ENCODE measurements around the gene NPFF.
A peak's percentile ranks its signal among the peaks of the same experiment; 100 is the strongest.
"Not testable (repeated sequence)": the region's sequence is repeated elsewhere in the genome, so short reads cannot be mapped to it uniquely, and the experiment has no call there.

Gene NPFF

DNA sequence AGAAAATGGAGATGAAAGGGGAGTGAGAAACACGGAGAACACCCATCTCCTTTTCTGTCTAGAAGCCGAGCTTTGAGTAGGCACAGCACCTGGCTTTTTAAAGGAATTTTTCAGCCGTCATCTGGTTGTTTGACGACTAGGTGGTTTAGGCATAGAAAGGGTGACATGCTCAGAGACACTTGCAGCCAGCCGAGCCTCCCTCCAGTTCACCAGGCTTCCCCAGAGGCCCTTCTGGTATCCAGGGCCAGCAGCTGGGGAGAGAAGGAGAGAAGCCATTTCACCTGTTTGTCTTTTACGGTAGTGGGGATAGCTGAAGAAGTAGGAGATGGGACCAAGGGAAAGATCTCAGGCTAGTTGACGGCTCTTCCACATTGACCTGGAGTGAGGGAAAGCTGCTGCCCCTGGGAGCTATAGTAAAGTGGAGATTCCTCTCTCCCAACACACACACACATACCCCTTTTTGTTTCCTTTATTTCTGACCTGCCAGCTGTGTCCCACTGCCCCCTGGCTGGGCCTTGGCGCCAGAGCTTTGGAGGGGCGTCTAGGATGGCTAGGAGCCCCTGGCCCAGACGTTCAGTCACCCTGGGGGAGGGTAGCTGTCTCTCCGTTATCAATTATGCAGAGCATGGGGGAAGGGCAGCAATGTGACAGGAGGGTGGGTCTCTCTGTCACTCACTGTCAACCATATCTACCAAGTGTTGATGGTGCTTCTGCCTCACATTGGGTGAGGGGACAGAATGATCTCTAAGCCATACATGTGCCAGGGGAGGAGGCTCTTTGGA, 13.5 kb downstream of the NPFF start:
- no peak for DNase-seq

- peak; percentile 84 for DNase-seq
Observed at GRCh38 chr12:53492830-53493609, 14.3 kb downstream of the NPFF start.

GRCh38 chr12:53492188-53492587, 15.1 kb downstream of the NPFF start:
- DNase-seq: no peak

GRCh38 chr12:53489242-53489864, 17.9 kb downstream of the NPFF start:
- no peak for DNase-seq

- no peak for DNase-seq
Observed at GRCh38 chr12:53486736-53487487, 20.4 kb downstream of the NPFF start.

DNA sequence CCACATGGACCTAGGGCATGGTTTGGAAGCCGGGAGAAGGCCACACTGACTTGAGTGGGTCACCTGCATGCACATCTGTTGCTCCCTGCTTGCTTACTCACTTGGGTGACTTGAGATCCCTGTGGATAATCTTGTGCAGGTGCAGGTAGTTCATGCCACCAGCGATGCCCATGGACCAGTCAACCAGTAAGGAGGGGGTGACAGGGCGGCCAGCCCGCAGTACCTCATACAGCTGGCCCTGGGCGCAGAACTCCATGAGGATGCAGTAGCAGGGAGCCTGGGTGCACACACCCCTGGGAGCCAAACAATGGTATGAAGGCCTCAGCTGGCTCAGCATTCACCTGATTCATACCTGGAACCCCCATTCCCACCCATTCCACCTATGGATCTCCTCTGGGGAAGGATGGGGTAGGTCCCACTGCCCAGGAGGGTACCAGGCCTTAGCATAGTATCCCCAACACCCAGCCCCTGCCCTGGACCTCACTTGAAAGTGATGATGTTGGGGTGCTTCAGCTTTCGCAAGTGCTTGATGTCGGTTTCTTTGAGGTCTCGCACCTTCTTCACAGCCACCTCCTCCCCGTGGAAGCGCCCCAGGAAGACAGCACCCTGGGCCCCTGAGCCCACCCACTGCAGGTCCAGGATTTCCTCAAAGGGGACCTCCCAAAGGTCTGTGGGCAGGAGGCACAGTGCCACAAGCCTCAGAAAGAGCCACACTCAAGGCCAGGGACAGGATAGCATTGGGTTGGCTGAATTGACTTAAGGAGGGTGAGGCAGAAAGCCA, 21.1 kb downstream of the NPFF start:
- DNase-seq: no peak

- DNase-seq: no peak
Observed at GRCh38 chr12:53484686-53485575, 22.4 kb downstream of the NPFF start.

DNA sequence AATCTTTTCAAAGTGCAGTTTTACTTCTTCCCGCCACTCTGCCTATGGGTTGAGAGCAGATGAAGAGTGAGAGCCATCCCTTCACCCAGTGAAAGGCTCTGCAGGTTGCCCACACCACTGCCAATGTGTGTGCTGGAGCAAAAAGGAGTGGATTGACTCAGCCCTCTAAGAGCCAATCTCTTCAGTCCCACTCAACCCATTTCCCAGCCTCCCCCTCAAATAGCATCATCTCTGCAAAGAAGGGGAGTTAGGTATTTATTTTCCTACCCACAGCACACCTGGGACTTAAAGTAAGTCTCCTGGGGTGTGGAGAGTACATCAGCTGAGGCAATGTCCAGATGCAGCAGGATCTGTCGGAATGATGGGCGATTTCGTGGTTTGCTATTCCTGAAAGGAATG, 23.3 kb downstream of the NPFF start:
- no peak for DNase-seq

DNA sequence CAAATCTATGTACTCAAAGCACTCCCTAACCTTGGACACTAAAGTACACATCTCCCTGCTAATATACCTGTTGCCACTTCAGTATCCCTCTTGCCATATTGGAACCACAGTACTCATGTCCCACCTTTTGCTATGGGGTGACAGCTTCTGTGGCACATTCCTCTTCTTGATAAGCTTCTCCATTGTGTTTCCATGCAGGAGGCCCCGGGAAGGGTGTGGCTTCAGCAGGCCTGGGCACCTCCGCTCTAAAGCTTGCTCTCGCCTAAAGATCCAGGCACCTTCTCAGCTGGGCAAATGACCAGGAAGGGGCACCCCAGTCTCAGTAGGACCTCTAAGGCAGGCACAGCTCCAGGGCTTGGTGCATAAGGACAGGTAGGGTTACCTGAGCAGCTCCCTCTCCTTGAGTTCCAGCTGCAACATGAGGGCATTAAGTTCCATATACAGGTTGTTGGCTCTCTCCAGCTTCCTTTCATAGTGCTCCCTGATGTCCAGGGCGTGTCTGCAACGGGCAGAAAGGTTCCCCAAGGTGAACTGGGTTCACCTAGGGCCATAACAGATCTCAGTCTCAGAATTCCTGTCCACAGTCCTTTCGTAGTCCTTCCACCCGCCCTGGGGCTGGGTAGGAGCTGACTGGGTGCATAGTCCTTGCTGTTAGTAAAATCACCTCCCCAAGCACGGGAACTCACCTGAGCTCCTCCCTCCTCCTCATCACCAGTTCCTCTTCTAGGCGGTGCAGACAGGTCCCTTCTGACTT, 23.9 kb downstream of the NPFF start:
- DNase-seq: no peak

- DNase-seq: no peak
Observed at GRCh38 chr12:53482626-53483168, 24.6 kb downstream of the NPFF start.

DNA sequence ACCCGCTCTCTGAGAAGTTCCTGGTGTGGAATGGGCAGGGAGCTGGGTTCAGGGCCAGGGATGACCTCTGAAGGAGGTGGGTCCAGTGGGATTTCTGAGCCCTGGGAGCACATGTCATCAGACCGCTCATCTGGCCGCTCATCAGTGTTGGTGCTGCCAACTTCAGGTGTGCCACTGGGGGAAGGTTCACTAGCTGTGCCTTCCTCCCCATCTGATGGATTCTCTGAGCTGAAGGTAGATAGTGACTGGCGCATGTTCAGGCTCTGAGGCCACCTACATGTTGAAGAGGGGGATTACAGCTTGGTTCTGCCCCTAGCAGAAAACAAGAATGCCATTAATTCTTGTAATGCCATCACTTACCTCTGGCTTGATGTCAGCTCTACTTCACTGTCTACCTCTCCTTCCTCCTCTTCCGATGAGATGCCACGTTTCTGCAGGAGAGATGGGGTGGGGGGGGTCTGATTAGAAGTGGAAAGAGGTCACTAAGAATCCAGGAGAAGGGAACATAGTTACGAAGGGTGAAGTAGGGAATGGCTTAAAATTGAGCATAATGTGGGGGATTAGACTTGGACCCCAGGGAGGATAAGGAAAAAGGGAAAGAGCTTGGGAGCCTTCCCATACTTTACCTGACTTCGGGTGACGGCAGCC, 25.2 kb downstream of the NPFF start:
- DNase-seq: no peak

- DNase-seq: not testable (repeated sequence)
Observed at GRCh38 chr12:53481458-53481857, 25.8 kb downstream of the NPFF start.

- DNase-seq: no peak
Observed at GRCh38 chr12:53480491-53481442, 26.5 kb downstream of the NPFF start.

DNA sequence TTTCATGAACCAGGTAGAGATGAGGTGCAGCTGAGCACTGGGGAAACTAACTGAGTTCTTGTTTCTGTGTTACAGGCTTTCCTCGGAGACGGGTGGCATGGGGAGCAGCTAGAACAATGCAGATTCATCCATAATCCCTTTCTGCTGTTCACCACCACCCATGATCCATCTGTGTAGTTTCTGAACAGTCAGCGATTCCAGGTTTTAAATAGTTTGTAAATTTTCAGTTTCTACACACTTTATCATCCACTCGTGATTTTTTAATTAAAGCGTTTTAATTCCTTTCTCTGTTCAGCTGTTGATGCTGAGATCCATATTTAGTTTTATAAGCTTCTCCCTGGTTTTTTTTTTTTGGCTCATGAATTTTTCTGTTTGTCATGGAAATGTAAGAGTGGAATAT, 28.0 kb downstream of the NPFF start:
- no peak for DNase-seq

DNA sequence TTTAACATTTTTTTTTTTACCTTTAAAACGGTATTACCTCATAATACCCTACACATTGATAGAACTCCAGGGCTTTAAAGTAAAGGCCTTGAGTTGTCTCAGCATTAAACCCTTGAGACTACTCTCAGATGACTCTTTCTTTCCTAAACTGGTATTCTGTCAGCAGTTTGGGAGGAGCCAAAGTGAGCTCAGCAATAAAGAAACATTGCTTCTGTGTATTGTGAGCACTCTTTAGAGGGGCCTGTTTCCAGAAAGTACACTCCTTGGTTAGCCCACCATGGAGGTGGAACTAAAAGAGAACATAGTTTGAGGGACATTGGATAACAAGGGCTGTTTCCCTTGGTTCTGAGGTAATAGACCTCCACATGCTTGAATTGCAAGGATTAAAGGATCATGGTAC, 28.4 kb downstream of the NPFF start:
- no peak for DNase-seq

- no peak for DNase-seq
Observed at GRCh38 chr12:53476769-53477209, 30.5 kb downstream of the NPFF start.

- no peak for DNase-seq
Observed at GRCh38 chr12:53474819-53475218, 32.5 kb downstream of the NPFF start.

DNA sequence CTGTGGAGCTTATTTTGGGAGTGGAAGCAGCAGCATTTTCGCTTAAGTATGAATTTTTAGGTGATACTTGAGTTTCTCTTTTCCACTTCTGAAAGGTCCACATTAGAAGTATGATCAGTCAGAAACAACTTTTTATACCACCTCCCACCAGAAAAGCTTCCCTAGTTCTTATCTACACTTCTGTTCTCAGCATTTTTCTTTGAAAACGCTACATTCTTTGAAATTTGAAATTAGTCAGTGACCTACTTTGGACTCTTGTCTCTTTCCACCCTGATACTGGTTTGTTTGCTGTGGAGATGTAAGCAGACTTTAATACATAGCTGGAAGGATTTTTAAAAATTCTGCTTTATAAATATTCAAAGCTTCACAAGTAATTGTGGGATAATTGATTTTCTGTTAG, 33.2 kb downstream of the NPFF start:
- no peak for DNase-seq

Data from stimulated activated CD4-positive, alpha-beta T cell treated with anti-CD3 and anti-CD28 coated beads, Interleukin-12 subunit alpha, Interleukin-12 subunit beta, amount 100 ng/mL, for 4 hours (primary cell).